Fibroblast of skin of left biceps (primary cell): Measurements from ENCODE around the gene ECI1.
A peak's percentile ranks its signal among the peaks of the same experiment; 100 is the strongest.
"Not testable (repeated sequence)": the region's sequence is repeated elsewhere in the genome, so short reads cannot be mapped to it uniquely, and the experiment has no call there.

ENCODE experiments used
- DNase-seq, 2 experiments: peaks; one replicate each; pipeline ENCODE4 v3.0.0-alpha.2; 2013; ENCODE audit warnings: low read depth in 2 of 2

ECI1 gene

GRCh38 chr16:2211923-2212347 is 39.5 kb downstream of the ECI1 start:
- no peak for DNase-seq

- DNase-seq = no peak
Measured at GRCh38 chr16:2210386-2211365, 40.7 kb downstream of the ECI1 start, which contains the start of gene BRICD5. TSS of gene BRICD5 (minus strand) at chr16:2210863. CDS start at chr16:2210833, 30 bp downstream.

GRCh38 chr16:2210009-2210332 is 41.4 kb downstream of the ECI1 start:
- no peak for DNase-seq

- DNase-seq = no peak
Measured at GRCh38 chr16:2209258-2210008, 42.0 kb downstream of the ECI1 start.

GRCh38 chr16:2208772-2209171 is 42.6 kb downstream of the ECI1 start:
- DNase-seq = no peak

GRCh38 chr16:2208308-2208707 is 43.1 kb downstream of the ECI1 start:
- no peak for DNase-seq

- no peak for DNase-seq
Measured at GRCh38 chr16:2207872-2208271, 43.5 kb downstream of the ECI1 start.

- no peak for DNase-seq
Measured at GRCh38 chr16:2206780-2207433, 44.5 kb downstream of the ECI1 start.

GRCh38 chr16:2206420-2206779 is 45.0 kb downstream of the ECI1 start:
- no peak for DNase-seq

- DNase-seq = no peak
Measured at GRCh38 chr16:2205967-2206313, 45.4 kb downstream of the ECI1 start.

- peak; percentile 61 to 62 for DNase-seq
Measured at GRCh38 chr16:2205104-2205966, 46.1 kb downstream of the ECI1 start, which contains the start of gene MLST8. TSS of gene MLST8 (plus strand) at chr16:2205454. CDS start at chr16:2206086, 632 bp downstream.

- DNase-seq = no peak
Measured at GRCh38 chr16:2204416-2205103, 46.8 kb downstream of the ECI1 start.

- not testable (repeated sequence) for DNase-seq
Measured at GRCh38 chr16:2203119-2203688, 48.2 kb downstream of the ECI1 start.

- DNase-seq = no peak
Measured at GRCh38 chr16:2200313-2200712, 51.1 kb downstream of the ECI1 start.

- DNase-seq = no peak
Measured at GRCh38 chr16:2199621-2200139, 51.7 kb downstream of the ECI1 start.

GRCh38 chr16:2199095-2199494 is 52.3 kb downstream of the ECI1 start:
- DNase-seq = no peak

GRCh38 chr16:2198283-2198682 is 53.1 kb downstream of the ECI1 start:
- DNase-seq = no peak

GRCh38 chr16:2197765-2198164 is 53.6 kb downstream of the ECI1 start:
- DNase-seq = no peak

GRCh38 chr16:2196981-2197511 is 54.3 kb downstream of the ECI1 start:
- no peak for DNase-seq
